ENCODE results near the gene MRPS9.

Gene MRPS9

GRCh38 chr2:105103481-105103880 lies 65.6 kb downstream of the MRPS9 start:
- Histone ChIP-seq H3K27ac (ENCODE audit: low read length) (no peak overlapping the region), H3K36me3 (ENCODE audit: control insufficient read depth in 1 of 2, insufficient read depth in 2 of 2, low read length in 2 of 2) (peaks cover 7 to 33% of the 10 kb centered on the region in 2 donors), H3K4me1 (ENCODE audit: control insufficient read depth in 1 of 2, insufficient read depth in 2 of 2, low read length in 2 of 2) (no peaks in the 10 kb centered on the region), H3K9me3 (ENCODE audit: control insufficient read depth in 1 of 2, low read length in 2 of 2) (no peaks in the 10 kb centered on the region), H3K4me3 (ENCODE audit: low read depth in 1 of 2, low read length in 2 of 2) (no peak overlapping the region), H3K27me3 (ENCODE audit: low read depth, low read length) (no peaks in the 10 kb centered on the region)

GRCh38 chr2:105104208-105104731 lies 66.4 kb downstream of the MRPS9 start:
- peaks cover 7 to 25% of the 10 kb centered on the region in 2 donors for H3K36me3 ChIP-seq (ENCODE audit: control insufficient read depth in 1 of 2, insufficient read depth in 2 of 2, low read length in 2 of 2)
- no peak overlapping the region for H3K27ac ChIP-seq (ENCODE audit: low read length)
- H3K27me3 ChIP-seq (ENCODE audit: low read depth, low read length), result no peaks in the 10 kb centered on the region
- H3K9me3 ChIP-seq (ENCODE audit: control insufficient read depth in 1 of 2, low read length in 2 of 2), result no peaks in the 10 kb centered on the region
- no peaks in the 10 kb centered on the region for H3K4me1 ChIP-seq (ENCODE audit: control insufficient read depth in 1 of 2, insufficient read depth in 2 of 2, low read length in 2 of 2)
- no peak overlapping the region for H3K4me3 ChIP-seq (ENCODE audit: low read depth in 1 of 2, low read length in 2 of 2)

- H3K27ac ChIP-seq (ENCODE audit: low read length), result no peak overlapping the region
- H3K9me3 ChIP-seq (ENCODE audit: control insufficient read depth in 1 of 2, low read length in 2 of 2), result no peaks in the 10 kb centered on the region
- H3K27me3 ChIP-seq (ENCODE audit: low read depth, low read length), result no peaks in the 10 kb centered on the region
- H3K4me3 ChIP-seq (ENCODE audit: low read depth in 1 of 2, low read length in 2 of 2), result no peak overlapping the region
- no peaks in the 10 kb centered on the region for H3K36me3 ChIP-seq (ENCODE audit: control insufficient read depth in 1 of 2, insufficient read depth in 2 of 2, low read length in 2 of 2)
- H3K4me1 ChIP-seq (ENCODE audit: control insufficient read depth in 1 of 2, insufficient read depth in 2 of 2, low read length in 2 of 2), result no peaks in the 10 kb centered on the region
Measured at GRCh38 chr2:105110295-105110829, 72.5 kb downstream of the MRPS9 start.

- Histone ChIP-seq H3K4me3 (ENCODE audit: low read depth in 1 of 2, low read length in 2 of 2) (no peak overlapping the region), H3K27ac (ENCODE audit: low read length) (no peak overlapping the region), H3K27me3 (ENCODE audit: low read depth, low read length) (no peaks in the 10 kb centered on the region), H3K4me1 (ENCODE audit: control insufficient read depth in 1 of 2, insufficient read depth in 2 of 2, low read length in 2 of 2) (no peaks in the 10 kb centered on the region), H3K9me3 (ENCODE audit: control insufficient read depth in 1 of 2, low read length in 2 of 2) (no peaks in the 10 kb centered on the region), H3K36me3 (ENCODE audit: control insufficient read depth in 1 of 2, insufficient read depth in 2 of 2, low read length in 2 of 2) (no peaks in the 10 kb centered on the region)
Measured at GRCh38 chr2:105111365-105112150, 73.7 kb downstream of the MRPS9 start.

- no peak overlapping the region for H3K4me3 ChIP-seq (ENCODE audit: low read depth in 1 of 2, low read length in 2 of 2)
- no peaks in the 10 kb centered on the region for H3K9me3 ChIP-seq (ENCODE audit: control insufficient read depth in 1 of 2, low read length in 2 of 2)
- H3K27ac ChIP-seq (ENCODE audit: low read length), result no peak overlapping the region
- H3K4me1 ChIP-seq (ENCODE audit: control insufficient read depth in 1 of 2, insufficient read depth in 2 of 2, low read length in 2 of 2), result no peaks in the 10 kb centered on the region
- H3K36me3 ChIP-seq (ENCODE audit: control insufficient read depth in 1 of 2, insufficient read depth in 2 of 2, low read length in 2 of 2), result no peaks in the 10 kb centered on the region
- no peaks in the 10 kb centered on the region for H3K27me3 ChIP-seq (ENCODE audit: low read depth, low read length)
Measured at GRCh38 chr2:105112345-105112744, 74.5 kb downstream of the MRPS9 start.

DNA sequence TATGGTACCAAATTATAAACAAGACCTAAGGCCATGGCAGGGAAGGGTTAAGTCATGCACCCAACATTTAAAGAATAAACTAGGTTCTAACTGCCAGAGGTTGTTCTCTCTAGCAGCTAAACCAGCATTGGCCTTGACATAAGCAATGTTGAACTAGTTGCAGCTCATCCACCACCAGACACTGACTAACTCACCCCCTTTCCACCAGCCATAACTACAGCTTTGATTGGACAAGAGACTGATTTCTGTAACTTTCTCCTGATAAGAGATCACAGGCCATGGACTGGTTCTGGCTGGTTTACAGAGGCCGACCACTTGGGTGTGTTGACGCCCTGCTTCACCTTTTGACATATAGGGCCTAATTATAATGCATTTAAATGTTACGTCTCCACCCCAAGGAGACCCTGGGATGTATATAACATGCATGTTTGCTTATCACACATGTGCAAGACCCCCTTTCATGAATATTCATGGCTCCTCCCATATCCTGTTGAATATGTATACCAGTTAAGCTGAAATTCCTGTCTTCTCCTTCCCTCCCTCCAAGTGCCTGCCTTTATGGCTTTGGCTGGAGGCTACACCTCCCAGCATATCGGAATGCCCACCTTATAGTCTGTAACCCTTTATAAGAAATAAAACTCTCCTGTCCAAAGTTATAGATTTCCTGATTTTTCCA lies 75.9 kb downstream of the MRPS9 start:
- H3K27ac ChIP-seq (ENCODE audit: low read length), result no peak overlapping the region
- no peak overlapping the region for H3K4me3 ChIP-seq (ENCODE audit: low read depth in 1 of 2, low read length in 2 of 2)
- H3K36me3 ChIP-seq (ENCODE audit: control insufficient read depth in 1 of 2, insufficient read depth in 2 of 2, low read length in 2 of 2), result no peaks in the 10 kb centered on the region
- no peaks in the 10 kb centered on the region for H3K27me3 ChIP-seq (ENCODE audit: low read depth, low read length)
- no peaks in the 10 kb centered on the region for H3K4me1 ChIP-seq (ENCODE audit: control insufficient read depth in 1 of 2, insufficient read depth in 2 of 2, low read length in 2 of 2)
- no peaks in the 10 kb centered on the region for H3K9me3 ChIP-seq (ENCODE audit: control insufficient read depth in 1 of 2, low read length in 2 of 2)

DNA sequence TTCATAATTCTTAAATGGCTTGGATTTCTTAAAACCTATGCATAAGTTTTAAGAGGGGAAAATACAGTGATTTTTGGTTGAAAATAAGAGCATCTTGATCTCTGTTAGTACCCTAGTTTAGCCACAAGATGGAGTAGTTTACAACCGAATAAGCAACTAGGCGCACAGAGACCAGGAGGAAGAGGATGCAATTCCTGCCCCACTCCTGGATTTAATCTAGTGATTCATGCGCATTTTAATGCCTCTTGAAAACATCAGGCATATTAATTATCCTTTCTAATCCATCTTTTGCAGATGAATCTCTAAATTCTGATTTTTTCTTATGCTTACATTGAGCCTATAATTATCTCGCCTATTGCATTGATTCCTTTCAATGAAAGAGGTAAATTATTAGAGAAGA lies 76.7 kb downstream of the MRPS9 start:
- no peak overlapping the region for H3K27ac ChIP-seq (ENCODE audit: low read length)
- H3K36me3 ChIP-seq (ENCODE audit: control insufficient read depth in 1 of 2, insufficient read depth in 2 of 2, low read length in 2 of 2), result no peaks in the 10 kb centered on the region
- no peaks in the 10 kb centered on the region for H3K9me3 ChIP-seq (ENCODE audit: control insufficient read depth in 1 of 2, low read length in 2 of 2)
- H3K27me3 ChIP-seq (ENCODE audit: low read depth, low read length), result no peaks in the 10 kb centered on the region
- no peaks in the 10 kb centered on the region for H3K4me1 ChIP-seq (ENCODE audit: control insufficient read depth in 1 of 2, insufficient read depth in 2 of 2, low read length in 2 of 2)
- no peak overlapping the region for H3K4me3 ChIP-seq (ENCODE audit: low read depth in 1 of 2, low read length in 2 of 2)

GRCh38 chr2:105116348-105116747 lies 78.5 kb downstream of the MRPS9 start:
- Histone ChIP-seq H3K4me1 (ENCODE audit: control insufficient read depth in 1 of 2, insufficient read depth in 2 of 2, low read length in 2 of 2) (no peaks in the 10 kb centered on the region), H3K4me3 (ENCODE audit: low read depth in 1 of 2, low read length in 2 of 2) (no peak overlapping the region), H3K27ac (ENCODE audit: low read length) (no peak overlapping the region), H3K9me3 (ENCODE audit: control insufficient read depth in 1 of 2, low read length in 2 of 2) (no peaks in the 10 kb centered on the region), H3K36me3 (ENCODE audit: control insufficient read depth in 1 of 2, insufficient read depth in 2 of 2, low read length in 2 of 2) (no peaks in the 10 kb centered on the region), H3K27me3 (ENCODE audit: low read depth, low read length) (no peaks in the 10 kb centered on the region)

GRCh38 chr2:105117565-105117964 lies 79.7 kb downstream of the MRPS9 start:
- Histone ChIP-seq H3K9me3 (ENCODE audit: control insufficient read depth in 1 of 2, low read length in 2 of 2) (no peaks in the 10 kb centered on the region), H3K27ac (ENCODE audit: low read length) (no peak overlapping the region), H3K27me3 (ENCODE audit: low read depth, low read length) (no peaks in the 10 kb centered on the region), H3K4me1 (ENCODE audit: control insufficient read depth in 1 of 2, insufficient read depth in 2 of 2, low read length in 2 of 2) (no peaks in the 10 kb centered on the region), H3K4me3 (ENCODE audit: low read depth in 1 of 2, low read length in 2 of 2) (no peak overlapping the region), H3K36me3 (ENCODE audit: control insufficient read depth in 1 of 2, insufficient read depth in 2 of 2, low read length in 2 of 2) (no peaks in the 10 kb centered on the region)

- H3K27me3 ChIP-seq (ENCODE audit: low read depth, low read length), result no peaks in the 10 kb centered on the region
- H3K9me3 ChIP-seq (ENCODE audit: control insufficient read depth in 1 of 2, low read length in 2 of 2), result no peaks in the 10 kb centered on the region
- no peak overlapping the region for H3K4me3 ChIP-seq (ENCODE audit: low read depth in 1 of 2, low read length in 2 of 2)
- H3K27ac ChIP-seq (ENCODE audit: low read length), result no peak overlapping the region
- no peaks in the 10 kb centered on the region for H3K36me3 ChIP-seq (ENCODE audit: control insufficient read depth in 1 of 2, insufficient read depth in 2 of 2, low read length in 2 of 2)
- no peaks in the 10 kb centered on the region for H3K4me1 ChIP-seq (ENCODE audit: control insufficient read depth in 1 of 2, insufficient read depth in 2 of 2, low read length in 2 of 2)
Measured at GRCh38 chr2:105118960-105119359, 81.1 kb downstream of the MRPS9 start.

- Histone ChIP-seq H3K4me1 (ENCODE audit: control insufficient read depth in 1 of 2, insufficient read depth in 2 of 2, low read length in 2 of 2) (no peaks in the 10 kb centered on the region), H3K27me3 (ENCODE audit: low read depth, low read length) (no peaks in the 10 kb centered on the region), H3K27ac (ENCODE audit: low read length) (no peak overlapping the region), H3K36me3 (ENCODE audit: control insufficient read depth in 1 of 2, insufficient read depth in 2 of 2, low read length in 2 of 2) (no peaks in the 10 kb centered on the region), H3K4me3 (ENCODE audit: low read depth in 1 of 2, low read length in 2 of 2) (no peak overlapping the region), H3K9me3 (ENCODE audit: control insufficient read depth in 1 of 2, low read length in 2 of 2) (no peaks in the 10 kb centered on the region)
Measured at GRCh38 chr2:105121434-105121833, 83.6 kb downstream of the MRPS9 start.
